Epidermal melanocyte (primary cell): ENCODE results near the gene PCDH10.
"Not testable (repeated sequence)": the region's sequence is repeated elsewhere in the genome, so short reads cannot be mapped to it uniquely, and the experiment has no call there.

Experiments used
- DNase-seq: peaks from one replicate; pipeline ENCODE4 v3.0.0; 2011; ENCODE audit warnings: low spot score; ENCODE audit not compliant: insufficient read length

PCDH10 gene

GRCh38 chr4:133233922-133234321 is 84.8 kb downstream of the PCDH10 start:
- no peak for DNase-seq

GRCh38 chr4:133240451-133240850 is 91.4 kb downstream of the PCDH10 start:
- DNase-seq: not testable (repeated sequence)
